ENCODE data around the gene EEF2KMT. TPM values are rescaled to one million over a fixed set of nuclear protein-coding genes. Genes with fewer than 3 reads are reported as not detected.
"Not testable (repeated sequence)": the region's sequence is repeated elsewhere in the genome, so short reads cannot be mapped to it uniquely, and the experiment has no call there.

The EEF2KMT gene
- total and polyA plus RNA-seq, 2 of the 4 experiments (the other 2 are of a cell fraction), result 14.1 to 19.0 TPM

DNA sequence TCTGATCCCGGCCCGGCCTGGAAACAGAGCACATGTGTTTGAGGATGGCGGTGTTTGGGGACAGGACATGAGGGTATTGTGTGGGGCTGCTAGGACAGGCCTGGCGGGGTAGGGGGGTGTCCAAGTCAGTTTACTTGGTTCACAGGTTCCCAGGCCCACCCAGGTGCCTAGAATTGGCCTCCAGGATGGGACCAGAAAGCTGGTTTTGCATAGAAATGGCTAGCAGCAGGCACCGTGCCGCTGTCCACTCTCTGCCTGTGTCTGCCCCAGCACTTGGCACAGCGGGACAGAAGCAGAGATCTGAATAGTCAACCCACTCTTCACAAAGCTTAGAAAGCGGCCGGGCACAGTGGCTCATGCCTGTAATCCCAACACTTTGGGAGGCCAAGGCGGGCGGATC lies 11.9 kb downstream of the EEF2KMT start:
- POLR2A ChIA-PET (ENCODE audit: unreplicated experiment); intact Hi-C loops (cut with micrococcal nuclease); H3K9me3 ChIP-seq (ENCODE audit: control insufficient read depth, insufficient read depth, low read length); DNase-seq; H3K79me1 ChIP-seq (ENCODE audit: low read depth in 1 of 2, low read length in 2 of 2); H3K9me1 ChIP-seq (ENCODE audit: insufficient read depth, low read length); H2BK15ac ChIP-seq (ENCODE audit: low read depth, low read length); H3K14ac ChIP-seq (replicated peaks; ENCODE audit: low read depth, low read length); H2AK9ac ChIP-seq (replicated peaks; ENCODE audit: low read depth, low read length, poor library complexity); H2AFZ ChIP-seq (replicated peaks; ENCODE audit: low read length, poor library complexity); in situ Hi-C loops (cut with MboI; ENCODE audit: low sequenced_read_pairs); ATAC-seq (ENCODE audit: low read depth); H4K20me1 ChIP-seq (ENCODE audit: insufficient read depth, low read length); H3K4me3 ChIP-seq (ENCODE audit: insufficient read depth, low read depth, low read length); H2AK5ac ChIP-seq (ENCODE audit: low read depth, low read length); H2BK20ac ChIP-seq (ENCODE audit: low read depth, low read length); H2BK120ac ChIP-seq (ENCODE audit: low read depth, low read length); H4K5ac ChIP-seq (ENCODE audit: low read depth, low read length); H3K27me3 ChIP-seq (ENCODE audit: control insufficient read depth, insufficient read depth, low read length); H3K23ac ChIP-seq (ENCODE audit: low read depth, low read length); H3K4ac ChIP-seq (ENCODE audit: low read depth, low read length); H3K4me1 ChIP-seq (ENCODE audit: control insufficient read depth, insufficient read depth, low read length); H4K8ac ChIP-seq (ENCODE audit: low read depth in 2 of 2, low read length in 2 of 2); H4K91ac ChIP-seq (ENCODE audit: insufficient read depth, low read depth, low read length); BruUV-seq (replicated peaks); dilution Hi-C loops (cut with HindIII; ENCODE audit: low sequenced_read_pairs, unreplicated experiment); H3K18ac ChIP-seq (ENCODE audit: low read depth, low read length); H2BK5ac ChIP-seq (ENCODE audit: low read depth, low read length, poor library complexity, severe bottlenecking); H3K9ac ChIP-seq (ENCODE audit: low read depth, low read length); H3K4me2 ChIP-seq (ENCODE audit: low read depth, low read length); H3K56ac ChIP-seq (ENCODE audit: extremely low read depth, insufficient read depth, low read length); H3K27ac ChIP-seq (ENCODE audit: insufficient read depth, low read length): not testable (repeated sequence)
- H3K36me3 ChIP-seq (ENCODE audit: control insufficient read depth, insufficient read depth, low read length), result peaks cover 27% of the 10 kb centered on the region
- WGBS, 2 experiments (ENCODE audit: extremely low coverage in 2 of 2, insufficient read length in 1 of 2), result 100% methylated on average over 1 of the region's 11 CpGs; no CpG with 5 or more reads in 1 of the 2 experiments
- CTCF ChIA-PET, result interaction anchor here (0.9 kb wide), 1 partner anchor 9 kb away, joined by 3 read pairs; no protein-coding TSS in a partner anchor
